Activated naive CD4-positive, alpha-beta T cell treated with anti-CD3 and anti-CD28 coated beads, Interleukin-2, amount 50 U/mL, for 24 hours (primary cell): ENCODE data around the gene MSH4.
"Not testable (repeated sequence)": the region's sequence is repeated elsewhere in the genome, so short reads cannot be mapped to it uniquely, and the experiment has no call there.

Source experiments
- H3K27ac Mint-ChIP-seq: one replicate; pipeline ENCODE4 v1.8.0; 2021; ENCODE audit warnings: mild to moderate bottlenecking, mixed read lengths
- H3K27me3 Mint-ChIP-seq: one replicate; pipeline ENCODE4 v1.8.0; 2021; ENCODE audit warnings: mixed read lengths
- H3K36me3 Mint-ChIP-seq: one replicate; pipeline ENCODE4 v1.8.0; 2021; ENCODE audit warnings: mixed read lengths
- H3K4me1 Mint-ChIP-seq: one replicate; pipeline ENCODE4 v1.8.0; 2021; ENCODE audit warnings: mixed read lengths
- H3K4me3 Mint-ChIP-seq: one replicate; pipeline ENCODE4 v1.8.0; 2021; ENCODE audit warnings: mild to moderate bottlenecking, mixed read lengths
- H3K9me3 Mint-ChIP-seq: one replicate; pipeline ENCODE4 v1.8.0; 2021; ENCODE audit warnings: mixed read lengths

Gene MSH4

DNA sequence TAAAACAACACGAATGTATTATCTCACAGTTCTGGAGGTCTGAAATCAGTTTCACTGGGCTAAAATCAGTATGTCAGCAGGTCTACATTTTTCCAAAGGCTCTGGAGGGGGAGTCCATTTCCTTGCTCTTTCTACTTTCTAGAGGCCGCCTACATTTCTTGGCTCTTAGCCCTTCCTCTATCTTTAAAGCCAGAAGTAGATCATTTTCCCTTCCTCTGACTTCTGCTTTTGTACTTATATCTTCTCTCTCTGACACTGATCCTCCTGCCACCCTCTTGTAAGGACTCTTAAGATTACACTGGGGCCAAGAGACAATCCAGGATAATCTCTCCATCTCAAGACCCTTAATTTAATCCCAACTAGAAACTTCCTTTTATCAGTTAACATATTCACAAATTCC is 41.4 kb downstream of the MSH4 start:
- H3K4me3 Mint-ChIP-seq, result no peak overlapping the region
- H3K4me1 Mint-ChIP-seq, result no peaks in the 10 kb centered on the region
- no peaks in the 10 kb centered on the region for H3K36me3 Mint-ChIP-seq
- peaks cover 13% of the 10 kb centered on the region for H3K9me3 Mint-ChIP-seq
- H3K27ac Mint-ChIP-seq, result no peak overlapping the region
- no peaks in the 10 kb centered on the region for H3K27me3 Mint-ChIP-seq

DNA sequence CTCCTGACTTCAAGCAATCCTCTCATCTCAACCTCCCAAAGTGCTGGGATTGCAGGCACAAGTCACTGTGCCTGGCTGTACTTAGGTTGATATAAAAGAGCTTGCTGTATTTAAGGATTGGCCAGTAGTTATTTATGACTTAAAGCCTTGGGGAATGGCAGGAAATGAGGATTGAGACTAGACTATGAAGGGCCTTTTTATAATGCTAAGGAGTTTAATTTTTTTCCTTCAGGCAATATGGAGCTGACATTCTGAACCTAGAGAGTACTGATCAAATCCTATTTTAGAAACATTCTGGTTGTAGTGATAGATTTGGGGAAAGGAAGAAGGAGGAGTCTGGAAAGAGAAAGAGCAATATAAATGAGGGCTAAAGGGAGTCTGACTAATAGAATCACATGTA is 44.7 kb downstream of the MSH4 start:
- H3K9me3 Mint-ChIP-seq, result peaks cover 13% of the 10 kb centered on the region
- no peak overlapping the region for H3K4me3 Mint-ChIP-seq
- H3K27me3 Mint-ChIP-seq, result no peaks in the 10 kb centered on the region
- no peaks in the 10 kb centered on the region for H3K4me1 Mint-ChIP-seq
- no peak overlapping the region for H3K27ac Mint-ChIP-seq
- no peaks in the 10 kb centered on the region for H3K36me3 Mint-ChIP-seq

DNA sequence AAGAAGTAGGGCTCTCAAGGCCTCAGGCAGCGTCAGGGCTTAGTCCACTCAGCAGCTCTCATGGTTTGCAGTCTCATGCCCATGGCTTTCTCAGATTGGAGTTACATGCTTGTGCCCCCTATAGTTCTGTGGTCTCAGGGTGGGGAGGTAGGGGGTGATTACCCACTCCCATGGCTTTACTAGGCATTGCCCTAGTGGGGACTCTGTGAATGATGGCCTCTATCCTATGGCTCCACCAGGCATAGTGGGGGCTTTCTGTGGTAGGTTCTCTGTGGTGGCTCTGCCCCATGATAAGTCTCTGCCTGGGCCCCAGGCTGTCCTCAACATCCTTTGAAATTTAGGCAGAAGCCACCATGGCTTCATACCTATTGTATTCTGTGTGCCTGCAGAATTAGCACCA is 48.9 kb downstream of the MSH4 start:
- H3K4me3 Mint-ChIP-seq, result no peak overlapping the region
- H3K27ac Mint-ChIP-seq, result no peak overlapping the region
- H3K36me3 Mint-ChIP-seq, result no peaks in the 10 kb centered on the region
- no peaks in the 10 kb centered on the region for H3K27me3 Mint-ChIP-seq
- H3K4me1 Mint-ChIP-seq, result no peaks in the 10 kb centered on the region
- no peaks in the 10 kb centered on the region for H3K9me3 Mint-ChIP-seq

DNA sequence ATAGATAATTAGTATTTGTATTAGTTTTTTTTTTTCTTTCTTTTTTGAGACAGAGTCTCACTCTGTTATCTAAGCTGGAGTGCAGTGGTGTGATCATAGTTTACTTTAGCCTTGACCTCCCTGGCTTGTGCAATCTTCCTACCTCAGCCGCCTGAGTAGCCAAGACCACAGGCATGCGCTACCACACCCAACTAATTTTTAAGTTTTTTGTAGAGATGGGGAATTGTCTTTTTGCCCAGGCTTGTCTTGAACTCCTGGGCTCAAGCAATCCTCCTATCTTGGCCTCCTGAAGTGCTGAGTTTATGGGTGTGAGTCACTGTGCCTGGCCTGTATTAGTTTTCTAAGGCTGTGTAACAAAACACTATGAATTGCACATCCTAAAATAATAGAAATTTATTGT is 58.3 kb downstream of the MSH4 start:
- Mint-ChIP-seq H3K27me3 (no peaks in the 10 kb centered on the region), H3K4me3 (no peak overlapping the region), H3K9me3 (no peaks in the 10 kb centered on the region), H3K27ac (no peak overlapping the region), H3K36me3 (no peaks in the 10 kb centered on the region), H3K4me1 (no peaks in the 10 kb centered on the region)

DNA sequence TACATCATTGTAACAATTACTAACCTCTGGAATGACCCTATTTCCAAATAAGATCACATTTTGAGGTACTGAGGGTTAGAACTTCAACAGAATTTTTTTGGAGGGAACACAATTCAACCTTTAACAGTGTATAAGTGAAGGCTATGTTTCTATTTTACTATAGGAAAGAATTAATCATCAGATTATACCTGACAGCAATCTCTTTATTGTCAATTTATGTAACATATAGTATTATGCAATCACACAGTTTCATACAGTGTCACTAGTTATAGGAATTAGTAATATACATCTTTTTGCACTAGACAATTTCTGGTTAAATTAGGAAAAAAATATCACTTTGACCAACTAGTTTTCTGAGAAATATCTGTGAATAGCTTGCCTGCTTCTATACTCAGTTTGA is 59.1 kb downstream of the MSH4 start:
- H3K4me3 Mint-ChIP-seq, result no peak overlapping the region
- H3K27me3 Mint-ChIP-seq, result no peaks in the 10 kb centered on the region
- no peaks in the 10 kb centered on the region for H3K9me3 Mint-ChIP-seq
- H3K4me1 Mint-ChIP-seq, result no peaks in the 10 kb centered on the region
- H3K36me3 Mint-ChIP-seq, result no peaks in the 10 kb centered on the region
- no peak overlapping the region for H3K27ac Mint-ChIP-seq

DNA sequence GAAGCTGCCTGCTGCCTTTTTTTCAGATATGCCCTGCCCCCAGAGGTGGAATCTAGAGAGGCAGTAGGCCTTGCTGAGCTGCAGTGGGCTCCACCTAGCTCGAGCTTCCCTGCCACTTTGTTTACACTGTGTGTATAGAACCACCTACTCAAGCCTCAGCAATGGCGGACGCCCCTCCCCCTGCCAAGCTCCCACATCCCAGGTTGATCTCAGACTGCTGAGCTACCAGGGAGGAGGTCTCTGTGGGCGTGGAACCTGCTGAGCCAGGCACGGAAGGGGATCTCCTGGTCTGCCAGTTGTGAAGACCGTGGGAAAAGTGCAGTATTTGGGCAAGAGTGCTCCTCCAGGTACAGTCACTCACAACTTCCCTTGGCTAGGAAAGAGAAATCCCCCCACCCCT is 65.1 kb downstream of the MSH4 start:
- Mint-ChIP-seq H3K27ac (no peak overlapping the region), H3K27me3 (peaks cover 2% of the 10 kb centered on the region), H3K4me1 (no peaks in the 10 kb centered on the region), H3K36me3 (no peaks in the 10 kb centered on the region), H3K4me3 (no peak overlapping the region), H3K9me3 (no peaks in the 10 kb centered on the region)

DNA sequence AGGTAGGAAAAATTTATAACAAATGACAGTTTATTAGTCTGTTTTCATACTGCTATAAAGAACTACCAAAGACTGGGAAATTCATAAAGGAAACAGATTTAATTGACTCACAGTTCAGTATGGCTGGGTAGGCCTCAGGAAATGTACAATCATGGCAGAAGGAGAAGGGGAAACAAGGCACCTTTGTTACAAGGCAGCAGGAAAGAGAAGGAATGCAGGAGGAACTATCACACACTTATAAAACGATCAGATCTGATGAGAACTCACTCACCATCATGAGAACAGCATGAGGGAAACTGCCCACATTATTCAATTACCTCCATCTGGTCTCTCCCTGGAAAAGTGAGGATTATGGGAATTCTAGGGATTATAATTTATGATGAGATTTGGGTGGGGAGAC is 74.3 kb downstream of the MSH4 start:
- H3K4me3 Mint-ChIP-seq, result no peak overlapping the region
- H3K36me3 Mint-ChIP-seq, result no peaks in the 10 kb centered on the region
- H3K27me3 Mint-ChIP-seq, result peaks cover 2% of the 10 kb centered on the region
- no peaks in the 10 kb centered on the region for H3K4me1 Mint-ChIP-seq
- no peak overlapping the region for H3K27ac Mint-ChIP-seq
- H3K9me3 Mint-ChIP-seq, result peaks cover 5% of the 10 kb centered on the region

DNA sequence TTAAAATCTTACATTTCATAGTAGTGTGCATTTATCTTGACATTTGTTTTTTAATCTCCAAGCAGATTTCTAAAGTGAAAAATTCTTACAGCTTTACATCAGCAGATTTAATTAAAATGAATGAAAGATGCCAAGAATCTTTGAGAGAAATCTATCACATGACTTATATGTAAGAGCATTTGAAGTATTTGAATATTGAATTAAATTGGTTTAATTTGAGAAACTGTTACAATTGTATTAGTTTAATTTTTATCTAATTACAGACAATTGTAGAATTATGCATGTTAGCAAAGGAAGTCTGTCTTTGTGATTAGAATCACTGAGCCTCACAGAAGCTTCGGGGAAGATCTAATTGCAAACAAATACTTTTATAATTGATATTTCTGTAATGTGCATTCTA is 83.3 kb downstream of the MSH4 start:
- H3K27me3 Mint-ChIP-seq, result peaks cover 1% of the 10 kb centered on the region
- H3K36me3 Mint-ChIP-seq, result no peaks in the 10 kb centered on the region
- H3K9me3 Mint-ChIP-seq, result no peaks in the 10 kb centered on the region
- H3K4me3 Mint-ChIP-seq, result no peak overlapping the region
- H3K27ac Mint-ChIP-seq, result no peak overlapping the region
- H3K4me1 Mint-ChIP-seq, result no peaks in the 10 kb centered on the region

DNA sequence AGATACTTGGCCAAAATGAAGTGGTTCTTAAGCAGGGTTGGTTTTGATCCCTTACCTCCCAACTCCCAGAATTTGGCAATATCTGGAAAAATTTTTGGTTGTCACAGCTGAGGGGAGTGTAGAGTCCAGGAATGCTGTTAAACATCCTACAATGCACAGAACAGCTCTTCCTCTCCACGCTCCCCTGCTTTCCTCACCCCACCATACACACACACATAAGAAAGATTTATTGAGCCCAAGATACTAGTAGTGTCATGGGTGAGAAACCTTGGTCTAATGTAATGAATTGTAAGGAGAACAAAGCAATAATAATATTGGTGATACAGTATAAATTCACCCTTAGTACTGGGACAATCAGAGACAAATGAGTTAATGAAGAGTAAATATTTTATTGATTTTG is 87.8 kb downstream of the MSH4 start:
- Mint-ChIP-seq H3K27ac (no peak overlapping the region), H3K36me3 (no peaks in the 10 kb centered on the region), H3K4me1 (no peaks in the 10 kb centered on the region), H3K9me3 (peaks cover 4% of the 10 kb centered on the region), H3K27me3 (no peaks in the 10 kb centered on the region), H3K4me3 (no peak overlapping the region)

DNA sequence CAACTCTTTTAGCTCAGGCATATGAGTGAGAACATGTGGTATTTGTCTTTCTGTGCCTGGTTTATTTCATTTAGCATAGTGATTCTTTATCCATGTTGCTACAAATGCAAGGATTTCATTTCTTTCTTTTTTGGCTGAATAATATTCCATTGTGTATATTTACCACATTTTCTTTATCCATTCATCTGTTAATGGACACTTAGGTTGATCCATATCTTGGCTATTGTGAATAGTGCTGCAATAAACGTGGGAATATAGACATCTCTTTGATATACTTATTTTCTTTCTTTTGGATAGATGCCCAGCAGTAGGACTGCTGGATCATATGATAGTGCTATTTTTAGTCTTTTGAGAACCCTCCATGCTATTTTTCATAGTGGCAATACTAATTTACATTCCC is 104.7 kb downstream of the MSH4 start:
- H3K27me3 Mint-ChIP-seq, result peaks cover 1% of the 10 kb centered on the region
- no peaks in the 10 kb centered on the region for H3K4me1 Mint-ChIP-seq

DNA sequence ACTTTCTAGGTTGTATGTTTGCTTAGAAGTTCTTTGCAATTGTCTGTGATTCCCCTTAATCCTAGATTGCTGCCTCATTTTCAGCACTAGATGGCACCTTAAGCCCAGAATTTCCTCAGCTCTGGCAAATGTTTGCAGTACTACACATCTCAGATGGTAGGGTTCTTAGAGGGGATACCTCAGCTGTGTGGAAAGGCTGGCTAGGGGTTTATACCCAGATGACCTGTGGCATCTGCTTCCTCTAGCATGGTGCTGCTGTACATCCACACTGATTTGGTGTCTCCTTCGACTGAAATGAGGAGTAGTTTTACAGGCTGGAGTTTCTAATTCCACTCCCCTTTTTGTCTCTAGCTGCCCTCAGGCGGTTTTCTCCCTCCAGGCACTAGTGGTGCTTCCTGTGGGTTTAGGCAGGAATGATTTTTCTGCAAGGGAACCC is 112.1 kb downstream of the MSH4 start:
- no peaks in the 10 kb centered on the region for H3K4me1 Mint-ChIP-seq
- peaks cover 3% of the 10 kb centered on the region for H3K27me3 Mint-ChIP-seq
- H3K27ac Mint-ChIP-seq, result no peak overlapping the region
- H3K4me3 Mint-ChIP-seq, result no peak overlapping the region
- H3K36me3 Mint-ChIP-seq, result peaks cover 10% of the 10 kb centered on the region
- H3K9me3 Mint-ChIP-seq, result peaks cover 24% of the 10 kb centered on the region

More for the DNA sequence above, 104.7 kb downstream of the MSH4 start:
- no peaks in the 10 kb centered on the region for H3K9me3 Mint-ChIP-seq
- no peak overlapping the region for H3K4me3 Mint-ChIP-seq
- no peaks in the 10 kb centered on the region for H3K36me3 Mint-ChIP-seq
- H3K27ac Mint-ChIP-seq, result no peak overlapping the region

DNA sequence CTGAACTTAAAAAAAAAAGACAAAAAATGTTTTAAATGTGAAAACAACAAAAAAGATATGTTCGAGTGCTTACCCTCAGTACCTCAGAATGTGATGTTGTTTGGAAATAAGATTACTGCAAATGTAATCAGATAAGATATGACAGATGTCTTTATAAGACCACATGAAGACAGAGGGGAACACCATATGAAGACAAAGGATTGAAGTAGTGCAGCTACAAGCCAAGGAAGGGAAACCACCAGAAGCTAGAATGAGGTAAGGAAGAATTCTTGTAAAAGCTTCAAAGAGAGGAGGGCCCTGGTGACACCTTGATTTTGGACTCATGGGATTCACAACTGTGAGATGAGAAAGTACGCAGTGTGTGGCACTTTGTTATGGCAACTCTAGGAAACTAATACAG is 120.2 kb downstream of the MSH4 start:
- H3K4me3 Mint-ChIP-seq, result no peak overlapping the region
- H3K4me1 Mint-ChIP-seq, result no peaks in the 10 kb centered on the region
- no peaks in the 10 kb centered on the region for H3K36me3 Mint-ChIP-seq
- H3K27ac Mint-ChIP-seq, result no peak overlapping the region
- H3K27me3 Mint-ChIP-seq, result peaks cover 8% of the 10 kb centered on the region
- H3K9me3 Mint-ChIP-seq, result peaks cover 6% of the 10 kb centered on the region

DNA sequence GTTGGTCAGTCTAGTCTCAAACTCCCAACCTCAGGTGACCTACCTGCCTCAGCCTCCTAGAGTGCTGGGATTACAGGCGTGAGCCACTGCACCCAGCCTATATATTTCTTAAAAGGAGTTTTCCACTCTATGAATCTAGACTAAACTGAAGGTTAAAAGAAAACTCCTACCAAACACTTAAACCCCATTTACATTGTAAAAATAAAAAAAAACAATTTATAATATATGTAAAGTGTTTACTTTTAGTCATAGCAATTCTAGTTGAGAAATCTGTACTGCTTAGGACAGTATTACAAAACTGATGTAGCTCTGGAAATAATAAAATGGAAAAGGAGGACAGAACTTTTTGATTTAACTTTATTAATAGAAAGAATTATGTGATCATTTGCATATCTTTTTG is 126.0 kb downstream of the MSH4 start:
- H3K4me3 Mint-ChIP-seq, result no peak overlapping the region
- H3K27ac Mint-ChIP-seq, result no peak overlapping the region
- H3K36me3 Mint-ChIP-seq, result no peaks in the 10 kb centered on the region
- H3K4me1 Mint-ChIP-seq, result no peaks in the 10 kb centered on the region
- H3K27me3 Mint-ChIP-seq, result peaks cover 1% of the 10 kb centered on the region
- H3K9me3 Mint-ChIP-seq, result peaks cover 6% of the 10 kb centered on the region

DNA sequence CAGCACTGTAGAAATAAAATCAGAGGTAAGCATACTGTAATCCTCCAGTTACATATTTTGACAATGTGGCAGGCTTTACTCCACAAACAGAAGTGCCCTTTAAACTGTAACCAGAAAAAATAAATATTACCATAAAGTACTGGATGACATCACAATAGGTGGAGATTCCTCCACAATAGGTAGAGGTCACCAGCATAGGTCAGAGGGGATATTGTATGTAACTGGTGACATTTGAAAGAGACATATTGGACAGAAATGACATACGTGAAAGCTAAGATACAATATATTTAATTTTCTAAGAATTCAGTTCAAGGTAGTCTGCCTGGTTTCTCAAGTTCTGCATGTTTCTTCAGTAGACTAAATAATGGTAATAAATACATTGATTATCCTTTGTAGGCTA is 135.6 kb downstream of the MSH4 start, which contains the start of gene ASB17:
Gene ASB17 (minus strand): TSS at position 101 of the 400 bp plus-strand sequence. CDS start 113 bp downstream, outside the sequence.
- Mint-ChIP-seq H3K4me3 (no peak within 1 kb of the TSS), H3K36me3 (no peaks in the 10 kb centered on the region), H3K9me3 (no peaks in the 10 kb centered on the region), H3K4me1 (no peaks in the 10 kb centered on the region), H3K27me3 (peaks cover 7% of the 10 kb centered on the region), H3K27ac (no peak within 1 kb of the TSS)

DNA sequence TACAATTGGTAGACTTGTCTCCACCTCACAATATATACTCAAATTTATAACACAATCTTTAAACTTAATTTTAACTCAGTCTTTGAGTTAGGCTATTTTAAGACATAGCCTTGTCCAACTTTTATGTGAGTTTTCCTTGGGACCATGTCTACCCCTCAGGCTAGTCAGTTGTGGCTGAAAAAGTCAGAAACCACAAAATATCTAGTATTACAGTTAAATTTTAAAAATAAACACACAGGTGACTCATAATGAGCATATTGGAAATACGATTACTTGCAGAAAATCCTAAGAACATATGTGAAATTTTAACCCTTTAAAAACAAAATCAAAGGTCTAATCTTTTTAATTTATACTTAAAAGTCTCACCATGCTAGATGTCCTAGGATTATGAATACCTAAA is 140.4 kb downstream of the MSH4 start:
- H3K9me3 Mint-ChIP-seq, result no peaks in the 10 kb centered on the region
- H3K4me1 Mint-ChIP-seq, result no peaks in the 10 kb centered on the region
- H3K36me3 Mint-ChIP-seq, result no peaks in the 10 kb centered on the region
- peaks cover 2% of the 10 kb centered on the region for H3K27me3 Mint-ChIP-seq
- H3K4me3 Mint-ChIP-seq, result no peak overlapping the region
- H3K27ac Mint-ChIP-seq, result no peak overlapping the region

DNA sequence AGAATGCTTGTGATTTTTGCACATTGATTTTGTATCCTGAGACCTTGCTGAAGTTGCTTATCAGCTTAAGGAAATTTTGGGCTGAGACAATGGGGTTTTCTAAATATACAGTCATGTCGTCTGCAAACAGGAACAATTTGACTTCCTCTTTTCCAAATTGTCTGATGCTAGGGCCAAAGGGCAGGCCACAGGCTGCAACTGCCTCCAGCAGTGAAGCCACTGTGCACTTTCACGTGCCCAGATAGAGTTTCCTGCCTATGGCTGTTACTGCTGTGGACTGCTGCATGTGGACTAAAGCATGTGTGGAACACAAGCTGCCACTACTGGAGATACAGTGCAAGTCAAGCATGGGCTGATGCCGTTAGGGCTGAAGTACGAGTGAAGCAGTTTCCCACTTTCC is 146.4 kb downstream of the MSH4 start:
- H3K4me1 Mint-ChIP-seq, H3K27ac Mint-ChIP-seq, H3K4me3 Mint-ChIP-seq, H3K36me3 Mint-ChIP-seq: not testable (repeated sequence)
- H3K27me3 Mint-ChIP-seq, result peaks cover 11% of the 10 kb centered on the region
- peaks cover 11% of the 10 kb centered on the region for H3K9me3 Mint-ChIP-seq

DNA sequence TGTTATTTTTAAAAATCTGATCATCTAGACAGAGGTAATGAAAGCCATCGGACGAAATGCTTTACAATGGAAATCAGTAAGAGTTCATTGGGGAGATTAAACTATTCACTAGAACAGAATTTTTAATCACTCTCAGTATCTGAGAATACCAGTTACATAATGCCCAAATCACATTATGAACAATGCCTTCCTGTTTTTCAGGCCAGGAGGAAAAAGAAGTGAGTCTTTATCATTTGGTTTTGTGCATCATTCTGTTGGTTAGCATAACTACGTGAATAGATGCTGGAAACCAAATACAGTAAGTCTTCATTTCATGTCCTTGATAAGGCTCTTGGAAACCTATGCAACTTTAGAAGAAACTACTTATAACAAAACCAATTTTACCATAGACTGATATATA is 153.5 kb downstream of the MSH4 start:
- Mint-ChIP-seq H3K27ac (no peak overlapping the region), H3K4me1 (no peaks in the 10 kb centered on the region), H3K27me3 (peaks cover 9% of the 10 kb centered on the region), H3K4me3 (no peak overlapping the region), H3K9me3 (peaks cover 4% of the 10 kb centered on the region), H3K36me3 (no peaks in the 10 kb centered on the region)
